ENCODE results near the gene C14orf119.

GRCh38 chr14:23124337-23124954 is 29.1 kb downstream of the C14orf119 start:
- TF ChIP-seq, protein P1, sequence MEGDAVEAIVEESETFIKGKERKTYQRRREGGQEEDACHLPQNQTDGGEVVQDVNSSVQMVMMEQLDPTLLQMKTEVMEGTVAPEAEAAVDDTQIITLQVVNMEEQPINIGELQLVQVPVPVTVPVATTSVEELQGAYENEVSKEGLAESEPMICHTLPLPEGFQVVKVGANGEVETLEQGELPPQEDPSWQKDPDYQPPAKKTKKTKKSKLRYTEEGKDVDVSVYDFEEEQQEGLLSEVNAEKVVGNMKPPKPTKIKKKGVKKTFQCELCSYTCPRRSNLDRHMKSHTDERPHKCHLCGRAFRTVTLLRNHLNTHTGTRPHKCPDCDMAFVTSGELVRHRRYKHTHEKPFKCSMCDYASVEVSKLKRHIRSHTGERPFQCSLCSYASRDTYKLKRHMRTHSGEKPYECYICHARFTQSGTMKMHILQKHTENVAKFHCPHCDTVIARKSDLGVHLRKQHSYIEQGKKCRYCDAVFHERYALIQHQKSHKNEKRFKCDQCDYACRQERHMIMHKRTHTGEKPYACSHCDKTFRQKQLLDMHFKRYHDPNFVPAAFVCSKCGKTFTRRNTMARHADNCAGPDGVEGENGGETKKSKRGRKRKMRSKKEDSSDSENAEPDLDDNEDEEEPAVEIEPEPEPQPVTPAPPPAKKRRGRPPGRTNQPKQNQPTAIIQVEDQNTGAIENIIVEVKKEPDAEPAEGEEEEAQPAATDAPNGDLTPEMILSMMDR (IDR thresholded peaks at IDR 0.05) = no peak
- TF ChIP-seq POLR2A (IDR thresholded peaks at IDR 0.05) = no peak

Data from adrenal gland (tissue), 5 donors.